ENCODE results near the gene CA12. TPM values are rescaled to one million over a fixed set of nuclear protein-coding genes. Genes with fewer than 3 reads are reported as not detected.

Gene CA12
- total and polyA plus RNA-seq, 4 donors = 0.07 to 5.1 (median 1.5) TPM

DNA sequence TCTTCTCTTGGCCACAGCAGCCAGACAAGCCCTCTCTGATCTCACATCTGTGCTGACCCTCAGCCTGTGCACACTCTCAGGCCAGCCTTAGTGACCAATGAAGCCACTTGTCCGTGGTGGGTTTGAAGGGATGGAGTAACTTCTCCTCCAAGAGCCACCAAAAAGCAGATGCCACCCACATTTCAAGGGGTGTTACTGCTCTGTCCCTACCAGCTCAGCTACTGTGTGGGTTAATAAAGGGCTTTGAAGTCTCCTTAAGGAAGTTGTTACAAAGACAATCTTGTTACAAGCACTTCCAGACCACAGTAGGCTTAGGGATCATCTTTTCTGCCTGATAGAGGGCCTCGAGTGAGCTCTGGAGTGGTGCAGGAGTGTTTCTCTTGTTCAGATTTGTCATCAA, 3.3 kb upstream of the CA12 start:
- Histone ChIP-seq H3K9me3 (ENCODE audit: control insufficient read depth in 4 of 4, low read length in 3 of 4) (no peaks in the 10 kb centered on the region), H3K9ac (ENCODE audit: low read depth in 1 of 2, low read length in 2 of 2) (no peak overlapping the region)
- 87% methylated on average over 2 of the region's 2 CpGs for WGBS

GRCh38 chr15:63382966-63383710, 1.5 kb upstream of the CA12 start:
- peaks cover 0 to 14% (median 10%) of the 10 kb centered on the region in 4 donors for H3K4me1 ChIP-seq (ENCODE audit: control insufficient read depth in 4 of 4, insufficient read depth in 4 of 4, low read length in 3 of 4)

More for the DNA sequence above, 3.3 kb upstream of the CA12 start:
- H3K27me3 ChIP-seq (ENCODE audit: control insufficient read depth in 4 of 4, insufficient read depth in 4 of 4, low read length in 3 of 4) = peaks cover 0 to 9% (median under 1%) of the 10 kb centered on the region in 4 donors
- H3K36me3 ChIP-seq (ENCODE audit: control insufficient read depth in 4 of 4, insufficient read depth in 3 of 4, low read depth in 1 of 4, low read length in 3 of 4) = no peaks in the 10 kb centered on the region
- no peak for DNase-seq (ENCODE audit: low spot score)
- TF ChIP-seq, protein P1, sequence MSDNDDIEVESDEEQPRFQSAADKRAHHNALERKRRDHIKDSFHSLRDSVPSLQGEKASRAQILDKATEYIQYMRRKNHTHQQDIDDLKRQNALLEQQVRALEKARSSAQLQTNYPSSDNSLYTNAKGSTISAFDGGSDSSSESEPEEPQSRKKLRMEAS (IDR thresholded peaks at IDR 0.05) = no peak
- TF ChIP-seq YY1 (IDR thresholded peaks at IDR 0.05) = no peak
- TF ChIP-seq SP1 (IDR thresholded peaks at IDR 0.05) = no peak
- H3K4me3 ChIP-seq (ENCODE audit: low read depth in 1 of 3, low read length in 3 of 3) = no peak overlapping the region
- H3K27ac ChIP-seq (ENCODE audit: low read depth in 1 of 2, low read length in 2 of 2) = no peak overlapping the region
- peaks cover 0 to 15% (median 10%) of the 10 kb centered on the region in 4 donors for H3K4me1 ChIP-seq (ENCODE audit: control insufficient read depth in 4 of 4, insufficient read depth in 4 of 4, low read length in 3 of 4)

GRCh38 chr15:63380808-63381282, 801 bp downstream of the CA12 start:
- H3K27me3 ChIP-seq (ENCODE audit: control insufficient read depth in 4 of 4, insufficient read depth in 4 of 4, low read length in 3 of 4) = peaks cover 0 to 9% (median under 1%) of the 10 kb centered on the region in 4 donors
- peaks cover 0 to 14% (median 10%) of the 10 kb centered on the region in 4 donors for H3K4me1 ChIP-seq (ENCODE audit: control insufficient read depth in 4 of 4, insufficient read depth in 4 of 4, low read length in 3 of 4)
- H3K9ac ChIP-seq (ENCODE audit: low read depth in 1 of 2, low read length in 2 of 2) = no peak overlapping the region
- H3K27ac ChIP-seq (ENCODE audit: low read depth in 1 of 2, low read length in 2 of 2) = no peak overlapping the region
- 82% methylated on average over 14 of the region's 14 CpGs for WGBS
- peak overlapping the region in 1 of 3 donors; percentile 11 for H3K4me3 ChIP-seq (ENCODE audit: low read depth in 1 of 3, low read length in 3 of 3)
- no peaks in the 10 kb centered on the region for H3K36me3 ChIP-seq (ENCODE audit: control insufficient read depth in 4 of 4, insufficient read depth in 3 of 4, low read depth in 1 of 4, low read length in 3 of 4)
- no peak for DNase-seq (ENCODE audit: low spot score)
- no peaks in the 10 kb centered on the region for H3K9me3 ChIP-seq (ENCODE audit: control insufficient read depth in 4 of 4, low read length in 3 of 4)
- no peak for TF ChIP-seq CTCF (IDR thresholded peaks at IDR 0.05; ENCODE audit: low read depth, low read length, missing input control)
- TF ChIP-seq, protein P2, sequence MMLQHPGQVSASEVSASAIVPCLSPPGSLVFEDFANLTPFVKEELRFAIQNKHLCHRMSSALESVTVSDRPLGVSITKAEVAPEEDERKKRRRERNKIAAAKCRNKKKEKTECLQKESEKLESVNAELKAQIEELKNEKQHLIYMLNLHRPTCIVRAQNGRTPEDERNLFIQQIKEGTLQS (IDR thresholded peaks at IDR 0.05) = no peak
- no peak for TF ChIP-seq SP1 (IDR thresholded peaks at IDR 0.05)
- TF ChIP-seq RAD21 (IDR thresholded peaks at IDR 0.05) = no peak
- TF ChIP-seq YY1 (IDR thresholded peaks at IDR 0.05) = no peak
- TF ChIP-seq RXRA (IDR thresholded peaks at IDR 0.05) = no peak
- TF ChIP-seq HNF4G (IDR thresholded peaks at IDR 0.05) = no peak
- no peak for TF ChIP-seq FOXA1 (IDR thresholded peaks at IDR 0.05)
- TF ChIP-seq NR2F2 (IDR thresholded peaks at IDR 0.05) = no peak
- TF ChIP-seq GABPA (IDR thresholded peaks at IDR 0.05 in 1 of 2, conservative IDR thresholded peaks at IDR 0.05 in 1 of 2) = no peak
- TF ChIP-seq EGR1 (IDR thresholded peaks at IDR 0.05; ENCODE audit: low read depth in 2 of 2) = no peak
- no peak for TF ChIP-seq ZBTB33 (IDR thresholded peaks at IDR 0.05)
- TF ChIP-seq TAF1 (conservative IDR thresholded peaks at IDR 0.05) = no peak

More at GRCh38 chr15:63382966-63383710, 1.5 kb upstream of the CA12 start:
- no peak for DNase-seq (ENCODE audit: low spot score)
- 90% methylated on average over 10 of the region's 10 CpGs for WGBS
- Histone ChIP-seq H3K9me3 (ENCODE audit: control insufficient read depth in 4 of 4, low read length in 3 of 4) (no peaks in the 10 kb centered on the region), H3K4me3 (ENCODE audit: low read depth in 1 of 3, low read length in 3 of 3) (no peak overlapping the region), H3K27ac (ENCODE audit: low read depth in 1 of 2, low read length in 2 of 2) (no peak overlapping the region), H3K36me3 (ENCODE audit: control insufficient read depth in 4 of 4, insufficient read depth in 3 of 4, low read depth in 1 of 4, low read length in 3 of 4) (no peaks in the 10 kb centered on the region), H3K27me3 (ENCODE audit: control insufficient read depth in 4 of 4, insufficient read depth in 4 of 4, low read length in 3 of 4) (peaks cover 0 to 9% (median under 1%) of the 10 kb centered on the region in 4 donors), H3K9ac (ENCODE audit: low read depth in 1 of 2, low read length in 2 of 2) (no peak overlapping the region)
- no peak for TF ChIP-seq TAF1 (conservative IDR thresholded peaks at IDR 0.05)
- TF ChIP-seq GABPA (IDR thresholded peaks at IDR 0.05 in 1 of 2, conservative IDR thresholded peaks at IDR 0.05 in 1 of 2) = no peak
- TF ChIP-seq FOXA1 (IDR thresholded peaks at IDR 0.05) = no peak
- TF ChIP-seq ZBTB33 (IDR thresholded peaks at IDR 0.05) = no peak
- TF ChIP-seq RAD21 (IDR thresholded peaks at IDR 0.05) = no peak
- TF ChIP-seq, protein P2 (IDR thresholded peaks at IDR 0.05) = no peak
